Activated B cell treated with CpG ODN at 0.5 μM for 24 hours (primary cell): ENCODE data around the gene REC114. TPM values are rescaled to one million over a fixed set of nuclear protein-coding genes. Genes with fewer than 3 reads are reported as not detected.
"Not testable (repeated sequence)": the region's sequence is repeated elsewhere in the genome, so short reads cannot be mapped to it uniquely, and the experiment has no call there.

Source experiments
- ATAC-seq: fragments of 200-7000 bp; cut with Tn5 transposase; one replicate; pipeline ENCODE4 v1.10.0; 2021; ENCODE audit warnings: low read depth, mild to moderate bottlenecking, moderate library complexity
- CTCF ChIA-PET: fragments of 350-600 bp; sonication (Branson Sonifier 250); formaldehyde crosslinking; loops from one replicate; lab custom pipeline; 2021; ENCODE audit warnings: antibody characterized with exemption; lab: Charles Lee
- POLR2A ChIA-PET: fragments of 350-600 bp; sonication (Branson Sonifier 250); formaldehyde crosslinking; loops from one replicate; lab custom pipeline; 2021; ENCODE audit warnings: antibody characterized with exemption; lab: Charles Lee
- DNase-seq: peaks from one replicate; pipeline ENCODE4 v3.0.0; 2022
- H3K27ac Mint-ChIP-seq: one replicate; pipeline ENCODE4 v1.8.0; 2020; ENCODE audit warnings: mixed read lengths
- H3K27me3 Mint-ChIP-seq: one replicate; pipeline ENCODE4 v1.8.0; 2021; ENCODE audit warnings: mixed read lengths
- H3K36me3 Mint-ChIP-seq: one replicate; pipeline ENCODE4 v1.8.0; 2021; ENCODE audit warnings: low read depth, mixed read lengths
- H3K4me1 Mint-ChIP-seq: one replicate; pipeline ENCODE4 v1.8.0; 2021; ENCODE audit warnings: mixed read lengths
- H3K4me3 Mint-ChIP-seq: one replicate; pipeline ENCODE4 v1.8.0; 2020; ENCODE audit warnings: mild to moderate bottlenecking, mixed read lengths
- H3K9me3 Mint-ChIP-seq: one replicate; pipeline ENCODE4 v1.8.0; 2020; ENCODE audit warnings: mixed read lengths
- intact Hi-C: fragments of 100-400 bp; cut with micrococcal nuclease; formaldehyde crosslinking; loops from one replicate; pipeline ENCODE4 v1.15.1; 2024
- total RNA-seq: library from RNA; stranded (reverse); gene quantifications from 2 replicates; pipeline ENCODE4 v1.2.3, GENCODE V29; 2022
- TF ChIP-seq, protein P1 (sequence below): fragments of 200-600 bp; IDR thresholded peaks from one replicate; pipeline ENCODE4 v1.8.0; 2022; ENCODE audit warnings: antibody characterized with exemption, mild to moderate bottlenecking

Gene REC114
- total RNA-seq, 1 donor from 2014 or later, result not detected

GRCh38 chr15:73485372-73485771 is 42.4 kb downstream of the REC114 start:
- peaks cover 4% of the 10 kb centered on the region for H3K4me1 Mint-ChIP-seq
- intact Hi-C loops, result no loop called here
- H3K27ac Mint-ChIP-seq, result no peak overlapping the region
- DNase-seq, result no peak
- POLR2A ChIA-PET, result no interaction called here
- ATAC-seq, result no peak
- TF ChIP-seq, protein P1, sequence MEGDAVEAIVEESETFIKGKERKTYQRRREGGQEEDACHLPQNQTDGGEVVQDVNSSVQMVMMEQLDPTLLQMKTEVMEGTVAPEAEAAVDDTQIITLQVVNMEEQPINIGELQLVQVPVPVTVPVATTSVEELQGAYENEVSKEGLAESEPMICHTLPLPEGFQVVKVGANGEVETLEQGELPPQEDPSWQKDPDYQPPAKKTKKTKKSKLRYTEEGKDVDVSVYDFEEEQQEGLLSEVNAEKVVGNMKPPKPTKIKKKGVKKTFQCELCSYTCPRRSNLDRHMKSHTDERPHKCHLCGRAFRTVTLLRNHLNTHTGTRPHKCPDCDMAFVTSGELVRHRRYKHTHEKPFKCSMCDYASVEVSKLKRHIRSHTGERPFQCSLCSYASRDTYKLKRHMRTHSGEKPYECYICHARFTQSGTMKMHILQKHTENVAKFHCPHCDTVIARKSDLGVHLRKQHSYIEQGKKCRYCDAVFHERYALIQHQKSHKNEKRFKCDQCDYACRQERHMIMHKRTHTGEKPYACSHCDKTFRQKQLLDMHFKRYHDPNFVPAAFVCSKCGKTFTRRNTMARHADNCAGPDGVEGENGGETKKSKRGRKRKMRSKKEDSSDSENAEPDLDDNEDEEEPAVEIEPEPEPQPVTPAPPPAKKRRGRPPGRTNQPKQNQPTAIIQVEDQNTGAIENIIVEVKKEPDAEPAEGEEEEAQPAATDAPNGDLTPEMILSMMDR, result no peak
- H3K36me3 Mint-ChIP-seq, result no peaks in the 10 kb centered on the region
- H3K4me3 Mint-ChIP-seq, result no peak overlapping the region
- CTCF ChIA-PET, result no interaction called here
- no peaks in the 10 kb centered on the region for H3K9me3 Mint-ChIP-seq
- H3K27me3 Mint-ChIP-seq, result no peaks in the 10 kb centered on the region

- not testable (repeated sequence) for H3K27ac Mint-ChIP-seq
Observed at GRCh38 chr15:73485885-73486284, 42.9 kb downstream of the REC114 start.

GRCh38 chr15:73488698-73489097 is 45.7 kb downstream of the REC114 start:
- DNase-seq (no peak), ATAC-seq (no peak)
- intact Hi-C loops, result no loop called here
- Mint-ChIP-seq H3K9me3 (no peaks in the 10 kb centered on the region), H3K36me3 (no peaks in the 10 kb centered on the region), H3K27me3 (peaks cover 4% of the 10 kb centered on the region), H3K27ac (no peak overlapping the region), H3K4me1 (no peaks in the 10 kb centered on the region), H3K4me3 (no peak overlapping the region)
- ChIA-PET POLR2A (no interaction called here), CTCF (no interaction called here)
- TF ChIP-seq, protein P1, result no peak

More at GRCh38 chr15:73485885-73486284, 42.9 kb downstream of the REC114 start:
- H3K9me3 Mint-ChIP-seq, CTCF ChIA-PET, DNase-seq, intact Hi-C loops, H3K4me3 Mint-ChIP-seq, H3K4me1 Mint-ChIP-seq, POLR2A ChIA-PET, ATAC-seq, H3K27me3 Mint-ChIP-seq, H3K36me3 Mint-ChIP-seq: not testable (repeated sequence)

GRCh38 chr15:73493922-73494321 is 51.0 kb downstream of the REC114 start:
- Mint-ChIP-seq H3K9me3 (no peaks in the 10 kb centered on the region), H3K36me3 (no peaks in the 10 kb centered on the region), H3K27ac (no peak overlapping the region), H3K4me3 (no peak overlapping the region), H3K4me1 (no peaks in the 10 kb centered on the region), H3K27me3 (peaks cover 7% of the 10 kb centered on the region)
- intact Hi-C loops, result no loop called here
- ATAC-seq, result no peak
- CTCF ChIA-PET, result no interaction called here
- no peak for DNase-seq
- POLR2A ChIA-PET, result no interaction called here
- TF ChIP-seq, protein P1, result no peak

DNA sequence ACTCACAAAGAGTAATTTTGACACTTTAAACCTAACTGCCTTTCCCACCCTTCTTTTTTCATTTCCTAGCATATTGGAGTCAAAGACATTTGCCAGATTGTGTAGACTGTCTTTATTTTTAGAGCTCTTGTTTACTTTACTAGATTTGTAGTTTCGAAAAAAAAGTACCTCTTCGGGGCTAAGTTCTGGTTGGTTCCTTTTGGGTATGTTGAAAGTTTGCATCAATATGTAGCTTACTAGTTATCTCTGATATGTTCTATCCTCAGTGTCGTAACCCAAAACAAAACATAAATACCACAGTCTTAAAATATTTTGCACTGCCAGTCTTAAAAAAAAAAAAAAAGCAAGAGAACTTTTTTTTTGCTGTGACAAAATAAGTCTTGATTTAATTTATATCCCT is 52.2 kb downstream of the REC114 start:
- DNase-seq (no peak), ATAC-seq (no peak)
- CTCF ChIA-PET, result no interaction called here
- intact Hi-C loops, result no loop called here
- POLR2A ChIA-PET, result no interaction called here
- Mint-ChIP-seq H3K36me3 (no peaks in the 10 kb centered on the region), H3K4me3 (no peak overlapping the region), H3K27ac (no peak overlapping the region), H3K9me3 (no peaks in the 10 kb centered on the region), H3K27me3 (peaks cover 7% of the 10 kb centered on the region), H3K4me1 (no peaks in the 10 kb centered on the region)
- TF ChIP-seq, protein P1, result no peak

- Mint-ChIP-seq H3K36me3 (no peaks in the 10 kb centered on the region), H3K4me1 (no peaks in the 10 kb centered on the region), H3K4me3 (no peak overlapping the region), H3K27ac (no peak overlapping the region), H3K27me3 (peaks cover 2% of the 10 kb centered on the region), H3K9me3 (no peaks in the 10 kb centered on the region)
- TF ChIP-seq, protein P1, result no peak
- CTCF ChIA-PET, result no interaction called here
- intact Hi-C loops, result no loop called here
- ATAC-seq (no peak), DNase-seq (no peak)
- POLR2A ChIA-PET, result no interaction called here
Observed at GRCh38 chr15:73500696-73501095, 57.7 kb downstream of the REC114 start.
